IPS-18a (cell line): ENCODE results near the gene ENG.

ENCODE experiments used
- H3K27ac ChIP-seq: one replicate; pipeline ENCODE4 v1.5.1; 2013; ENCODE audit warnings: low read length
- H3K27me3 ChIP-seq: one replicate; pipeline ENCODE4 v1.6.1; 2013; ENCODE audit warnings: mild to moderate bottlenecking, low read length; ENCODE audit not compliant: control insufficient read depth, insufficient read depth
- H3K36me3 ChIP-seq: one replicate; pipeline ENCODE4 v1.6.1; 2013; ENCODE audit warnings: low read depth, low read length; ENCODE audit not compliant: control insufficient read depth
- H3K4me1 ChIP-seq: one replicate; pipeline ENCODE4 v1.6.1; 2013; ENCODE audit warnings: low read depth, low read length; ENCODE audit not compliant: control insufficient read depth
- H3K4me3 ChIP-seq: one replicate; pipeline ENCODE4 v1.5.1; 2013; ENCODE audit warnings: low read length
- H3K9ac ChIP-seq: one replicate; pipeline ENCODE4 v1.6.1; 2013; ENCODE audit warnings: mild to moderate bottlenecking, low read length, moderate library complexity
- H3K9me3 ChIP-seq: one replicate; pipeline ENCODE4 v1.6.1; 2013; ENCODE audit warnings: low read depth, low read length; ENCODE audit not compliant: control insufficient read depth

ENG gene

GRCh38 chr9:127854184-127854806, at the start of gene ENG:
Gene ENG, minus strand, starts transcription at chr9:127854658. Its CDS starts 303 bp downstream, at chr9:127854355.
- Histone ChIP-seq H3K4me3 (no peak within 1 kb of the TSS), H3K36me3 (no peaks in the 10 kb centered on the region), H3K27me3 (no peaks in the 10 kb centered on the region), H3K9ac (no peak within 1 kb of the TSS), H3K4me1 (no peaks in the 10 kb centered on the region), H3K27ac (no peak within 1 kb of the TSS), H3K9me3 (no peaks in the 10 kb centered on the region)

DNA sequence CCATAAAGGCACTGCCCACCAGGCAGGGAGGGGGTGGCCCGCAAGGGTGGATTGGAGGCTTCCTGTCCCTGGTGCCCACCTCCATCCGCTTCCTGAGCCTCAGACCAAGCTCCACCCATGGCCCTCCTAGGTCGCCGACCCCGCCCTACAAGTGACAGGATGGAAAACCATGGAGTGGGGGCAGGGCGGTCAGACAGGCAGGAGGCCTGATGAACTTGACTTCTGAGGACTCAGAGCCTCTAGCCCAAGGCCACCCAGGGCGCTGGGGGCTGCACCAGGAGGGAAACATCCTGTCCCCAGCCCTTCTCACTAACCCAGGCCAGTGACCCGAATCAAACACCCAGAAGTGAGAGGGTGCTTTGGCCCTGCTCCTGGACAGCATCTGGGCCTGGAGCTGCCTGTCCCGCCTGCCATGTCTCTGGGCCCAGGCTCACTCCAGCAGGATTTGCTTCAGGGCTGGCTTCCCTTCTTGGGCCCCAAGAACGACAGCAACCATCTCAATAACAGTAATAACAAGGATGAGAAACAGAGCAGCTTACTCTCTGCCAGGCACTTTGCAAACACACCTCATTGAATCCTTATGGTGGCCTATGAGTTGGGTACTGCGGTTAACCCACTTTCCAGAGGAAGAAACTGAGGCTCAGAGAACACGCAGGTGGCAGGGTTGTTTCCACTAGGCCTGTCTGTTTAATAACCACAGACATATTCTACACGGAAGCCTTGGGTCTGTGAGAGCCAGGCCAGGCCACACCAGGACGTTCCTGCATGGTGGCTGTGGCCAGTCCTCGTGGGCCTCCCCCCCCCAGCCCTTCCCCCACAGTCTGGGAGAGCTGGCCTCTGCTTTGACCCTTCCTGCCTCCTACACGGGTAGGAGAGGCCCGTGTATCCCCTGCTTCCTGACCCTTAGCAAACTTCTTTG, 49.4 kb upstream of the ENG start:
- no peaks in the 10 kb centered on the region for H3K27me3 ChIP-seq
- H3K4me1 ChIP-seq: peaks cover 17% of the 10 kb centered on the region
- no peaks in the 10 kb centered on the region for H3K36me3 ChIP-seq
- peak overlapping the region; percentile 9 for H3K4me3 ChIP-seq
- no peaks in the 10 kb centered on the region for H3K9me3 ChIP-seq
- H3K27ac ChIP-seq: no peak overlapping the region
- no peak overlapping the region for H3K9ac ChIP-seq

DNA sequence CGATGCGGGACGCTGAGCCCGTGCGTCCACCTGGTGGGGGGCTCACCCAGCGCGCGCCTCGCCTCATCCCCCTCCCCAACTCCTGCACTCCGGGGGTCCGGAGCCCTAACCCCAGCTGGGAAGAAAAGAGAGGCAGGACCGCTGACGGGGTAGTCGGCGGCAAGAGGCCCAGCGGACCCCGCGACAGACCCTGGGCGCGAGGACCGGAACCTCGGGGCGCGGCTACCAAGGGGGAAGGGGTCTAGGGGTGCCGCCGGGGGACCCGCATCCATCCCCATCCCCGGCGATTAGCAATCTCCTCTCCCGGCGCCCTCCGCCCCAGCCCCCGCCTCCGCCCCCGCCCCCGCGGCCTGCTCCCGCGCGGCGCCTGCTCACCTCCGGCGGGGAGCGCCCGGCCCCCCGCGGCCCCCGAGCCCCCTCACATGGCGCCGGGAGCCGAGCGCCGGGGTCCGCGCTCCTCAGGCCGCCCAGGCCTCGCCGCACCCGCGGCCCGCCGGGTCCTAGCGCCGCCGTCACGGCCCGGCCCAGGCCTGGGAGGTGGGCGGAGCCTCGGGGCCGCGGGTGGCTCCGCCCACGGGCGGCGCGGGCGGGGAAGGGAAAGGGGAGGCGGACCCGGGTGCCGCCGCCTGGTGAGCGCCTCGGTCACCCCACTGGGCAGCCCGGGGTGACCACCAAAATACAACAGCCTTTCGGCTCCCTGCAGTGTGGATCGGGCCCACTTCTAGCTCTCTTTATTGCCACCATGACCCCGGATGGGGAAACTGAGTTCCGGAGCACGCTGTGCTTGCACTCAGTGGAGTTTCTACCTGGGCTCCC, 44.9 kb upstream of the ENG start, which contains the start of gene ST6GALNAC6:
ST6GALNAC6 (minus strand) TSS at position 476 of the 816 bp plus-strand sequence. CDS start 1,622 bp downstream, outside the sequence.
- Histone ChIP-seq H3K4me1 (peaks cover 18% of the 10 kb centered on the region), H3K27me3 (no peaks in the 10 kb centered on the region), H3K36me3 (peaks cover 13% of the 10 kb centered on the region), H3K4me3 (peak within 1 kb of the TSS; percentile 69), H3K9ac (peak within 1 kb of the TSS; percentile 42), H3K9me3 (no peaks in the 10 kb centered on the region), H3K27ac (no peak within 1 kb of the TSS)

DNA sequence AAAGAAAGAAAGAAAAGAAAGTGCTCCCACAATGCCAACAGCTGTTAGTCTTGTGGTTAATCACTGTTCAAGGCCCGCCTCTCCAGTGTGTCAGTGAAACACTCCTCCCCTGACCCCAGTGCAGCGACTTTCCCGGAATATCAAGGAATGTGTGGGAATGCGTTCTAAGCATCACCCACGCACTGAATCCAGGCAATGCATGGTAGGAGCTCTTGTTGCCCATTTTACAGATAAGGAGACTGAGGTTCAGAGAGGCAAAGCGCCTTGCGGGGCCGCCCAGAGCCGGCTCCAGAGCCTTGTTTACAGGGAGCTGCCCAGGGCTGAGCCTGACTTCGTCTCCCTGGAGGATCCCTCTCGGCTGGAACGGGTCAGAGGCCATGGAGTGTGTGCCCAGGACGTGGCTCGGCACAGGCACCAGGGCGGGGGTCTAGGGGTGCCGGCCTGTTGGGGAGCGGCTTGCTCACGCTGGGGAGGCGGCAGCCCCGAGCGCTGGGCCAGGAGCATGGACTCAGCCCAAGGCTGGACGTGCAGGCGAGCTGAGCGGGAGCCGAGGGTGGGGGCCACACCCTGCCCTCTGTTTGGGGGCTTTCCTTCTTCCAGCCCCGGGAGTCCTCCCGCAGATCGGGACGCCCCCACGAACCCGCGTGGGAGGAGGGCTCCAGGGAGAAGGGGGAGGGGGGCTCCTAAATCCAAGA, 44.1 kb upstream of the ENG start:
- Histone ChIP-seq H3K36me3 (peaks cover 20% of the 10 kb centered on the region), H3K9me3 (no peaks in the 10 kb centered on the region), H3K4me3 (peak overlapping the region; percentile 69), H3K27ac (no peak overlapping the region), H3K4me1 (peaks cover 10% of the 10 kb centered on the region), H3K27me3 (no peaks in the 10 kb centered on the region), H3K9ac (peak overlapping the region; percentile 42)

DNA sequence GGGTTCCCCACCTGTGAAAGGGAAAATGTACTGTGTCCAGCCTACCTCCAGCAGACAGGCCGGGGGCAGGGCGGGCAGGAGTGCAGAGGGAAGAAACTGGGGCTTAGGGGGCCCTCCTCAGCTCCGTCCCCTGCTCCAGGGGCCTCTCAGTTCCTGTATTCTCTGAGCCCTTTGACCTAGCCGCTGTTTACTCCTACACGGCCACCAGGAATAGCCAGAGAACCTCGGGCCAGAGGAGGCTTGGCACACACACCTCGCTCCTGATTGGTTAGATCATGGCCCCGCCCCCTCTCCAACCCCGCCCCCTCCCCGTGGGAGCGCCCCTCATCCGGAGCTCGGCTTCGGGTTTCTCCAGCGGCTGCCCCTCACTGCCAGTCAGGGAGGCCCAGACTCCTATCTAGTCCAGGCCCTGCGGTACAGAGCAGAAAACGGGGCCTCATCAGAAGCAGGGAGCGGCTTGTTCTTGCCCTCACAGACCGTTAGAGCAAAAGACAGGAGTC, 42.8 kb upstream of the ENG start:
- Histone ChIP-seq H3K9ac (no peak overlapping the region), H3K4me1 (peaks cover 5% of the 10 kb centered on the region), H3K4me3 (peak overlapping the region; percentile 1), H3K27ac (no peak overlapping the region), H3K27me3 (no peaks in the 10 kb centered on the region), H3K36me3 (peaks cover 28% of the 10 kb centered on the region), H3K9me3 (no peaks in the 10 kb centered on the region)

DNA sequence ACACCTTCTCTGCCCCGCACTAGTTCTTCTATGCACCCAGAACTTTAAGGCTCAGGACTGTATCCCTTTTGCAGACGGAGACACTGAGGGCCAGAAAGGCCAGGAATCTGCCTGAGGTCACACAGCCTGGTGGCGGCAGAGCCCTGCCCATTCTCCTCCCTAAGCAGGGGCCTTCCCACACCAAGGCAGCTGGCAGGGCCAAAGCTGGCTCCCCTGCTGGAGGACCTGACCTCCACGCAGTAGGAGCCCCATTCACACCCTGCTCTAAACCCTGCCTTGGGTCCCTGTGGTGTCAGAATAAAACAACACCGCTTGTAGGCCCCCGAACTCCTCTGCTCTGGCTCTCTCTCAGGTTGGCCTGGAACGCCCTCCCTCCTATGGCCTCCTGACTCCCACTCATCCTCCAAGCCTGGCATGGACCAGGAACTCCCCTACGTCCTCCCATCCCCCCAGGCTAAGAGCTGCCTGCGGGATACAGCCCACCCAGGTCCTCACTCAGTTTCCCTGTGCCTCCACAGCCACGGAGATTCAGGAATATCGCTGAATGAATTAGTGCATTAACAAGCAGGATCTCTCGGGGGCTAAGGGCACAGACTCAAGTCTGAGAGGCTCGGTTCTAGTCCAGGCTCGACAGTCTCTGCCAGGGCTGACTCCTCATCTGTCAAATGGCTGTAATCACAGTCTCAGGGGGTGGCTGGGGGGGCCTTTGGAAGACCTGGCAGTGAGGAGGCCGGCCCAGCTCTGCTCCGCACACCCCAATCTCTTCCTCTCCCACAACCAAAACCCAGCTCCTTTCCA, 42.1 kb upstream of the ENG start:
- no peak overlapping the region for H3K27ac ChIP-seq
- H3K27me3 ChIP-seq: no peaks in the 10 kb centered on the region
- H3K4me1 ChIP-seq: peaks cover 5% of the 10 kb centered on the region
- peaks cover 28% of the 10 kb centered on the region for H3K36me3 ChIP-seq
- H3K9me3 ChIP-seq: no peaks in the 10 kb centered on the region
- H3K9ac ChIP-seq: no peak overlapping the region
- peak overlapping the region; percentile 1 for H3K4me3 ChIP-seq

DNA sequence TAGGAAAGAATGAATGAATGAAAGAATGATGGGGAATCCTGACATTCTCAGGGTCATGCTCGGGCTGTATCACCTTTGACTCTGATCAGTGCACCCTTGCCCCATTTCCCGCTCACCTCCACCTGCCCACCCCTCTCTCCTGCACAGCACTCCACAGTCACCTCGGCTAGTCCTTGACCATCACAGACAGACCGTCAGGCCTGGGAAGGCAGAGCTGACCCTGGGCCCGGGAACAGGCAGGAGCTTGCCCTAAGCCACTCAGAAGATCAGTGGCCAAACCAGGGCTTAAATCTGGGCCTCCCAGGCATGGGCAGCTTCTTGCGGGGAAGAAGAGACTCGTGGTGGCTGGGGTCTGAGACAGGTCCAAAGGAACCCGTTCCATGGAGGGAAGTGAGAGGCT, 41.4 kb upstream of the ENG start:
- no peak overlapping the region for H3K27ac ChIP-seq
- peaks cover 5% of the 10 kb centered on the region for H3K4me1 ChIP-seq
- H3K36me3 ChIP-seq: peaks cover 28% of the 10 kb centered on the region
- H3K27me3 ChIP-seq: no peaks in the 10 kb centered on the region
- H3K9ac ChIP-seq: no peak overlapping the region
- H3K9me3 ChIP-seq: no peaks in the 10 kb centered on the region
- no peak overlapping the region for H3K4me3 ChIP-seq

- peaks cover 5% of the 10 kb centered on the region for H3K4me1 ChIP-seq
- no peak overlapping the region for H3K9ac ChIP-seq
- no peak overlapping the region for H3K4me3 ChIP-seq
- no peaks in the 10 kb centered on the region for H3K9me3 ChIP-seq
- H3K36me3 ChIP-seq: peaks cover 33% of the 10 kb centered on the region
- no peaks in the 10 kb centered on the region for H3K27me3 ChIP-seq
- no peak overlapping the region for H3K27ac ChIP-seq
Measured at GRCh38 chr9:127893392-127893791, 38.9 kb upstream of the ENG start.

- Histone ChIP-seq H3K27ac (no peak overlapping the region), H3K4me1 (peaks cover 5% of the 10 kb centered on the region), H3K9me3 (no peaks in the 10 kb centered on the region), H3K36me3 (peaks cover 33% of the 10 kb centered on the region), H3K9ac (no peak overlapping the region), H3K4me3 (no peak overlapping the region), H3K27me3 (no peaks in the 10 kb centered on the region)
Measured at GRCh38 chr9:127892831-127893230, 38.4 kb upstream of the ENG start.

GRCh38 chr9:127890053-127890452, 35.6 kb upstream of the ENG start:
- H3K4me1 ChIP-seq: no peaks in the 10 kb centered on the region
- no peaks in the 10 kb centered on the region for H3K9me3 ChIP-seq
- no peaks in the 10 kb centered on the region for H3K27me3 ChIP-seq
- peaks cover 31% of the 10 kb centered on the region for H3K36me3 ChIP-seq
- no peak overlapping the region for H3K27ac ChIP-seq
- H3K9ac ChIP-seq: no peak overlapping the region
- H3K4me3 ChIP-seq: no peak overlapping the region
